Measurements from ENCODE around the gene FANCC.

FANCC gene

DNA sequence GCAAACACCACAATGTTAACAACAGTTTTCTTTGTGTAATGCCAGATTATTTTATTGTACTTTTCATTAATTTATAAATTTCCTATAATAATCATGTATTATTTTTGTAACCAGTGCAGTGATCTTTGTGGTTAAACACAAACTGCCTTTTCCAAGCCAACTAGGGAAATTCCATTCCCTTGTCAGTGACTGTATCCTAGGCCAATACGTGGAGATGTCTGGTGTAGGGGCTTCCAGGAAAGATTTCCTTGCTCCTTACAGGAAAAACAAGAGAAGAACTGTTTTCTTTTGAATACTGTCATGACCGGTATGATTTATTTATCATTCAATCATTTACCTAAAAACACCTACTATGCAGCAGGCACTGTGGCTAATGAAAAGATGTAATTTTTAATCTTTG is 31.4 kb downstream of the FANCC start:
- H3K27ac ChIP-seq = no peak overlapping the region
- no peak for DNase-seq (ENCODE audit: low spot score)
- ChIA-PET CTCF (interaction anchor here (0.6 kb wide), 1 partner anchor 617 kb away, joined by 4 read pairs; no protein-coding TSS in a partner anchor), POLR2A (ENCODE audit: low non-redundant PET) (no interaction called here)
- TF ChIP-seq, protein P1, sequence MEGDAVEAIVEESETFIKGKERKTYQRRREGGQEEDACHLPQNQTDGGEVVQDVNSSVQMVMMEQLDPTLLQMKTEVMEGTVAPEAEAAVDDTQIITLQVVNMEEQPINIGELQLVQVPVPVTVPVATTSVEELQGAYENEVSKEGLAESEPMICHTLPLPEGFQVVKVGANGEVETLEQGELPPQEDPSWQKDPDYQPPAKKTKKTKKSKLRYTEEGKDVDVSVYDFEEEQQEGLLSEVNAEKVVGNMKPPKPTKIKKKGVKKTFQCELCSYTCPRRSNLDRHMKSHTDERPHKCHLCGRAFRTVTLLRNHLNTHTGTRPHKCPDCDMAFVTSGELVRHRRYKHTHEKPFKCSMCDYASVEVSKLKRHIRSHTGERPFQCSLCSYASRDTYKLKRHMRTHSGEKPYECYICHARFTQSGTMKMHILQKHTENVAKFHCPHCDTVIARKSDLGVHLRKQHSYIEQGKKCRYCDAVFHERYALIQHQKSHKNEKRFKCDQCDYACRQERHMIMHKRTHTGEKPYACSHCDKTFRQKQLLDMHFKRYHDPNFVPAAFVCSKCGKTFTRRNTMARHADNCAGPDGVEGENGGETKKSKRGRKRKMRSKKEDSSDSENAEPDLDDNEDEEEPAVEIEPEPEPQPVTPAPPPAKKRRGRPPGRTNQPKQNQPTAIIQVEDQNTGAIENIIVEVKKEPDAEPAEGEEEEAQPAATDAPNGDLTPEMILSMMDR (conservative IDR thresholded peaks at IDR 0.05; ENCODE audit: low read depth) = no peak

DNA sequence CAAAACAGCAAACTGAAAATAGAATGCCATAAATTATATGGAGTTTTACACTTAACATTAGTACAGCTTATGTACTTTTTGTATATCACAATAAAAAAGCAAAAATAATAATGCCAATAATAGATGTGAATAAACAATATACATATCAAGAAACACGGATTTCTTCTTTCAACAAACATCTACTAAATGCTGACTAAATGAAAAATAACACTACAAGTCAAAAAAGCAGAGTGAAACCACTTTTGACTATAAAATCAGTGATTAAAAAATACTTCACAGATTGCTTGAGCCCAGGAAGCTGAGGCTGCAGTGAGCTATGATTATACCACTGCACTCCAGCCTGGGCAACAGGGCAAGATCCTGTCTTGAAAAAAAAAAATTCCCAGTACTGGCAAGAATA is 32.2 kb downstream of the FANCC start:
- no peak overlapping the region for H3K27ac ChIP-seq
- ChIA-PET CTCF (interaction anchor here (0.7 kb wide), 1 partner anchor 17 kb away, joined by 4 read pairs; no protein-coding TSS in a partner anchor), POLR2A (ENCODE audit: low non-redundant PET) (no interaction called here)
- TF ChIP-seq, protein P1 (conservative IDR thresholded peaks at IDR 0.05; ENCODE audit: low read depth) = no peak
- no peak for DNase-seq (ENCODE audit: low spot score)

DNA sequence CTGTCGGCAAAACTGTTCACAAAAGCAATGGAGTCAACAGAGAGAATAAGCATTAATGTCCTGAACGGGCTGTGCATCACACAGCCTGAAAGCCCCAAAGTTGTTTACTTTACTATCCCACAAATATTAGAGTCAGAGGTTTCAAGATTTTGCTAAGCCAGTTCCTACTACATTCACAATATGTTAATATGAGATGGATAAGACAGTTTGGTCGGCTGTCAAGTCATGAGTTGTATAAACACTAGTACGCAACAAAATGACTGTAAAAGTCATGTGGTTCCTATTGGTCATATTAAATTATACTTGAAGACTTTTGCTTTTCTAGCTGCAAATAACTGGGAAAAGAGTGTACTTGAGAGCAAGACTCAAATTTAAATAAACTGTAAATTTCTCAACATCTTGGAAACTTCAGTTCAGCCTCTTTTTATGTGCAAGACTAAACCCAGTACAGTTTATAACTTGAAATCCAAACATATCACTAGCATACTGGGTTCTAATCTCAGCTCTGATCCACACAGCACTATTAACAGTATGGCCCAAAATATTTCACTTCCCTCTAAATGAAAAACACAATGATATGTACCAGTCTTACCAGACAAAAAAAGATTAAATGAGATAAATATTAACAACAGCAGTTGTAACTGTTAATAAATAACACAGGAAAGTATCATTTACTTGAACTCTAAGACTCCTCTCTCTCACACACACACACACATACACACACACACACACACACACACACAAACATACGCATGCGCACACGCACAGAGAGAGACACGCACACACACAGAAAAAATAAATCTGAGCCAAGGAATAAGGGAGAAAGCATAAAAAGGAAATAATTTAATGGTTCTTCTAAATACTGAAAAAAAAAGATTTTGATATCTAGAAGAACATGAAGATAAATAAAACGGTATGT is 33.1 kb downstream of the FANCC start:
- POLR2A ChIA-PET (ENCODE audit: low non-redundant PET) = interaction anchor here (1.0 kb wide), 1 partner anchor 34 kb away, joined by 3 read pairs; no protein-coding TSS in a partner anchor
- CTCF ChIA-PET = no interaction called here
- DNase-seq (ENCODE audit: low spot score) = no peak
- TF ChIP-seq, protein P1 (conservative IDR thresholded peaks at IDR 0.05; ENCODE audit: low read depth) = no peak
- H3K27ac ChIP-seq = no peak overlapping the region

DNA sequence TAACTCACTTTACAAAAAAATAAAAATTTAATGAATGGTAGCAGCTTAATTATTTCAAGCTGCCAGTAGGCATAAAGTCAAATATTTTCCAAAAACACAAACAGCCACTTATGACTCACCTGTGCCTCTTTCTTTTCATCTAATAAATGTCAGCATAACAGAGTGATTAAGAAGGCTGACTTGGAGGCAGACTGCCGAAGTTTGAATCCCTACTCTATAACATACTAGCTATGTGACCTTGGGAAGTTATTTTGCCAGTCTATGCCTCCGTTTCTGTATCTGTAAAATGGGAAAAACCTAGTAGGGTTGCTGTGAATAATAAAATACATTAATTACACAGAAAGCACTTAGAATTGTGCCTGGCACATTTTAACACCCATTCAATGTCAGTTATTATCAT is 33.8 kb downstream of the FANCC start:
- peak; percentile 23 for DNase-seq (ENCODE audit: low spot score)
- CTCF ChIA-PET = interaction anchor here (0.7 kb wide), 1 partner anchor 23 kb away, joined by 4 read pairs; no protein-coding TSS in a partner anchor
- H3K27ac ChIP-seq = no peak overlapping the region
- TF ChIP-seq, protein P1 (conservative IDR thresholded peaks at IDR 0.05; ENCODE audit: low read depth) = no peak
- POLR2A ChIA-PET (ENCODE audit: low non-redundant PET) = interaction anchor here (1.0 kb wide), 1 partner anchor 35 kb away, joined by 3 read pairs; no protein-coding TSS in a partner anchor

DNA sequence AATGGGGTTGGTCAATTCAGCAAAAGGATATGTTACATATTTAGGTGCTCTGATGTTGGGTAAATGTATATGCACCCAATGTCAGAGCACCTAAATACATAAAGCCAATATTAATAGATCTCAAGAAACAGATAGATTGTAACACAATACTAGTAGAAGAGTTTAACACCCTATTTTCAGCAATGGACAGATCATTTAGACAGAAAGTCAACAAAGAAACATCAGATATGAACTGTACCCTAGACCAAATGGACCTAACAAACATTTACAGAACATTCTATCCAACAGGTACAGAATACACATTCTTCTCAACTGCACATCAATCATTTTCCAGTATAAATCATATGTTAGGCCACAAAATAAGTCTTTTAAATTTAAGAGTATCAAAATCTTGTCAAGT is 35.2 kb downstream of the FANCC start:
- no peak for DNase-seq (ENCODE audit: low spot score)
- TF ChIP-seq, protein P1 (conservative IDR thresholded peaks at IDR 0.05; ENCODE audit: low read depth) = no peak
- H3K27ac ChIP-seq = no peak overlapping the region
- CTCF ChIA-PET = no interaction called here
- POLR2A ChIA-PET (ENCODE audit: low non-redundant PET) = no interaction called here

DNA sequence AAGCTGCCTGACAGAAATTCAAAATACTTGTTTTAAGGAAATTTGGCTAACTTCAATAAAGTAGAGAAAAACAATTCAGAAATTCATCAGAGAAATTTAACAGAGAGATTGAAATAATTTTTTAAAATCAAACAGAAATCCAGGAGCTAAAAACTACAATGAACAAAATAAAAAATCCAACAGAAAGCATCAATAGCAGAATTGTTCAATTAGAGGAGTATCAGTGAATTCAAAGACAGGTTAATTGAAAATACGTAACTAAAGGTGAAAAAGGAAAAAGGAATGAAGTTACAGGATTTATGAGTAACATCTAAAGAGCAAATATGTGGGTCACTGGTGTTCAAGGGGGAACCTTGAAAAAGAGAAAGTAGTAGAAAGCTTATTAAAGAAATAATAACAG is 36.8 kb downstream of the FANCC start:
- H3K27ac ChIP-seq = no peak overlapping the region
- no peak for DNase-seq (ENCODE audit: low spot score)
- POLR2A ChIA-PET (ENCODE audit: low non-redundant PET) = no interaction called here
- CTCF ChIA-PET = interaction anchor here (0.6 to 1.0 kb wide), 2 partner anchors 16 kb away, joined by 3 to 5 read pairs; no protein-coding TSS in a partner anchor
- TF ChIP-seq, protein P1 (conservative IDR thresholded peaks at IDR 0.05; ENCODE audit: low read depth) = no peak

Measured in RWPE1 (cell line).